Measurements from ENCODE around the gene LMCD1. TPM values are rescaled to one million over a fixed set of nuclear protein-coding genes. Genes with fewer than 3 reads are reported as not detected.

Gene LMCD1
- total RNA-seq, 1 donor from 2014 or later: 0.93 TPM

DNA sequence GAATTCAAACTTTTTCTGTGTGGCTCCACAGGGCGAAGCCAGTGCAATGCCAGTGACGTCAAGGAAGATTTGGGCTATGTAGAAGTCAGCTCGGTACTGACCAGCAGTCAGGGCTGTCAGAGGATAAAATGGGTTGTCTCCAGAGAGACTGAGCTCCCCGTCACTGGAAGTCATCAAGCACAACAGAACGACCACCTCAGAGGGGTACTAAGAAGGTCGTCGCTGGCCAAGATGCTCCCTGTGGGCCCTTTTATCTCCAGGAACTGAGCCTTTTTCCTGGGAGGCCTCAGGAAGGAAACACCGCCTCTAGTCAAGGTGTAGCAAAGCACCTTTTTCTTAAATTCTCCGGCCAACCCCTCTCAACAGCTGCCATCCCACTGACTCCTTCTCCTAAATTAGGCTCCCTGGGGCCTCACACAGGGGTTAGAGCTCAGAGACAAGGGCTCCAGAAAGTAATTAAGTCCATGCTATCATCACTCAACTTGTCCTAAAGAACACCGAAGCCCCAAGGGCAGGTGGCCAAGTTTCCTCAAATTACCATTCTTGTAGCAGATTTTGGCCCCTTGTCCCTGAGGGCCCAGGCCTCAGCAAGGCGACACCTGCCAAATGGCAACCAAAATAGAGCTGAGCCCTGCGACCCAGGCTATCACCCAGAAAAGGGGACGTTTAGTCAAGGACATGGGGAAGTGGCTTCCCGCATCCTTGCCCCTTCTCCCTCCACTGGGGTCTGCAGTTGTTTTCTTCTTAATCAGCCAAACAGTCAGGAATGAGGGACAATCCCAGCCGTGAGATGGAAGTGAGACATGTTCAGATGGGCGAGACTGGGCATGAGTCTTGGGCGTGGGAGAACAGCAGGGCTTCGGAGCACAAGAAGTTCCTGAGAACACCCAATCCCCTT, 94.9 kb downstream of the LMCD1 start:
- no peaks in the 10 kb centered on the region for H3K27me3 Mint-ChIP-seq
- no peak for DNase-seq
- no peaks in the 10 kb centered on the region for H3K4me1 Mint-ChIP-seq
- H3K4me3 Mint-ChIP-seq: no peak overlapping the region
- no peak overlapping the region for H3K27ac Mint-ChIP-seq
- no peaks in the 10 kb centered on the region for H3K36me3 Mint-ChIP-seq (ENCODE audit: low read depth)
- intact Hi-C loops (cut with micrococcal nuclease): no loop called here
- no peaks in the 10 kb centered on the region for H3K9me3 Mint-ChIP-seq

DNA sequence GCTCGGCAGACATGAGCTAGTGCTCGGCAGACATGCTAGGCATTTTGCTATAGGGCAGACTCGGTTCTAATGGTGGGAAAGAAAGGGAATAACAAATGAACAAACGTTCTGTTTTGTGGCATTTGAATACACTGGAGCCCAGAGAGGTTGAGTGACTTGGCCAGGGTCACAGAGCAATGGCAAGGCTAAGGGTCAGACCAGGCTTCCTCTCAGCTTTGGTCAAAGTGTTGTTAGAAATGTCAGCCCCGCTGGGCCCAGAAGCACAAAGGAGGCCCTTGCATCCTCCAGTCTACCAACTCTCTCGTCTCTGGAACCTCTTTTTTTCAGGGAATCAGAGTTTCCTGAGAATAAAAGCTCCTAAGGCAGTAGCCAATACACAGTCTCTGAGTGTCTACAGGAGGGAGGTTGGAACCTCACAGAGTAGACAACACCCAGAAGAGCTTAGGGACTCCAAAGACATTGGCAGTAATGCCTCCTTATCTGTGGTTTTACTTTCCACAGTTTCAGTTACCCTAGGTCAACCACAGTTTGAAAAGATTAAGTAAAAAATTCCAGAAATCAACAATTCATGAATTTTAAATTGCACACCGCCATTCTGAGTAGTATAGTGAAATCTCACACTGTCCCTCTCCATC, 95.7 kb downstream of the LMCD1 start:
- intact Hi-C loops (cut with micrococcal nuclease): no loop called here
- no peak overlapping the region for H3K27ac Mint-ChIP-seq
- H3K4me1 Mint-ChIP-seq: no peaks in the 10 kb centered on the region
- no peaks in the 10 kb centered on the region for H3K9me3 Mint-ChIP-seq
- no peak overlapping the region for H3K4me3 Mint-ChIP-seq
- H3K36me3 Mint-ChIP-seq (ENCODE audit: low read depth): no peaks in the 10 kb centered on the region
- DNase-seq: no peak
- no peaks in the 10 kb centered on the region for H3K27me3 Mint-ChIP-seq

DNA sequence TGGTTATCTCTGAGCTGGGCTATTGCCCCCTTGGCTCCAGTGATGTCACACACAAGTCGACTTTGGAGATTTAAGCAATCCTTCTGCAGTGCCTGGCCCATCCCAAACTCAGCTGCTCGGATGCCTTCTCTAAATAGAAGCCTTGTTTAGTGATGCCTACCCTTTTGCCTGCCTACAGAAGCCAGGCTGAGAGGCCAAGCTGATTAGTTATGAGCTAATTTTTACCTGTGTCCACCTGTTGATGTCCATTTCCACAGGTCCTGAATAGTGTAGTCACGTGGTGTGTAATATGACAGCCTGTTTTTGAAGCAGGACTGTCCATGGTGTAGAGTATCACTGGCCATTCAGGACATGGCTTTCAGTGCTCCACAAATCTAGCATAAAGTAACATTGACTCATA, 97.5 kb downstream of the LMCD1 start:
- Mint-ChIP-seq H3K4me3 (no peak overlapping the region), H3K27ac (no peak overlapping the region), H3K4me1 (no peaks in the 10 kb centered on the region), H3K27me3 (no peaks in the 10 kb centered on the region), H3K9me3 (no peaks in the 10 kb centered on the region), H3K36me3 (ENCODE audit: low read depth) (no peaks in the 10 kb centered on the region)
- intact Hi-C loops (cut with micrococcal nuclease): no loop called here
- no peak for DNase-seq

DNA sequence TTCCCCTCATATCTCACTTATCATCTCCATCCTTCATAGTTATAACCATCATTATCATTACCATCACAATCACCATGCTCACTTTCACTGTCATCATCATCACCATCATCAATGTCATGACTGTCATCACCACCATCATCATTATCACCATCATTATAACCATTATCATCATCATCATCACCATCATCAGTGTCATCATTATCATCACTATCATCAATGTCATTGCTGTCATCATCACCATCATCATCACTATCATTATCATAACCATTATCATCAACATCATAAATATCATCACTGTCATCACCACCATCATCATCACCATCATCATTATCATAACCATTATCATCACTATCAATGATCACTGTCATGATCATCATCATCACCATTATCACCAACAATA, 98.8 kb downstream of the LMCD1 start:
- Mint-ChIP-seq H3K4me3 (no peak overlapping the region), H3K4me1 (no peaks in the 10 kb centered on the region), H3K9me3 (no peaks in the 10 kb centered on the region), H3K27ac (no peak overlapping the region), H3K27me3 (no peaks in the 10 kb centered on the region), H3K36me3 (ENCODE audit: low read depth) (no peaks in the 10 kb centered on the region)
- intact Hi-C loops (cut with micrococcal nuclease): no loop called here
- DNase-seq: no peak

DNA sequence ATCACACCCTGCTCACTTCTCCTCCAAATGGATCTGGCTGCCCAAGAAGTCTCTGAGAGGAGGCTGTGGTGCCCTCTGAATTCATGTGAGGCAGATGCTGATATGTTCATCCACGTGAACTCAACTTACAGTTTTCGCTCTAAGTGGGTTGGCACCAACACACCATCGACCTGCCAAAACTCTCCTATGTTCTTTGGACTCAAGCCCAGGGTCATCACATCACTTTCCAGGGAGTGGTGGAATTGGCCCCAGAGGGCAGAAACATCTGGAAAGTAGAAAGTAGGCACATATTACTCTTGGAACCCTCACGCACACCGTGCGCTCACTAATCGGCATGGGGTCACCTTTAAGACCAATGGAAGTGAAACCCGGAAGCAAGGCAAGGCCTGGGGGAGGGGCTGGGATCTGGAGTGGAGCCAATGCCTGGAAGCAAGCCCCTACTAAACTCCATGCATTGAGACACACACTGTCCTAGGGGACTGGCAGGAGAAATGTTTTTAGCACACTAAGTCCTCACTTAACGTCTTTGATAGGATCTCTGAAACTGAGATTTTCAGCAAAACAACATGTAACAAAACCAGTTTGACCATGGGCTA, 101.6 kb downstream of the LMCD1 start:
- no peak overlapping the region for H3K4me3 Mint-ChIP-seq
- H3K27me3 Mint-ChIP-seq: no peaks in the 10 kb centered on the region
- intact Hi-C loops (cut with micrococcal nuclease): no loop called here
- H3K27ac Mint-ChIP-seq: no peak overlapping the region
- no peaks in the 10 kb centered on the region for H3K36me3 Mint-ChIP-seq (ENCODE audit: low read depth)
- DNase-seq: no peak
- H3K4me1 Mint-ChIP-seq: no peaks in the 10 kb centered on the region
- no peaks in the 10 kb centered on the region for H3K9me3 Mint-ChIP-seq

DNA sequence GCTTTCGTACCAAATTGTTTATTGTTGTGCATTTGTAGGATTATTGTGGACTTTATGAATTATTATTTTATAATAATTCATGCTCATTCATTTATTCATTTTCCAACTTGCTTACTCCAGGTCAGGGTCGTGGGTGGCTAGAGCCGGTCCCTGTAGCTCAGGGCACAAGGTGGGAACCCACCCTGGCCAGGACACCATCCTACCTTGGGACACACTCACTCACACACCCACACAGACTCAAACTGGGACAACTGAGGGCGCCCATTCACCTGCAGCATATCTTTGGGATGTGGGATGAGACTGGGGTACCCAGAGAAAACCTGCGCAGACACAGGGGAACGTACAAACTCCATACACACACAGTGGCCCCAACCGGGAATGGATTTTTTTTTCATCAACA, 102.4 kb downstream of the LMCD1 start:
- H3K27me3 Mint-ChIP-seq: no peaks in the 10 kb centered on the region
- intact Hi-C loops (cut with micrococcal nuclease): no loop called here
- H3K4me1 Mint-ChIP-seq: no peaks in the 10 kb centered on the region
- H3K27ac Mint-ChIP-seq: no peak overlapping the region
- no peaks in the 10 kb centered on the region for H3K36me3 Mint-ChIP-seq (ENCODE audit: low read depth)
- no peak for DNase-seq
- H3K9me3 Mint-ChIP-seq: no peaks in the 10 kb centered on the region
- H3K4me3 Mint-ChIP-seq: no peak overlapping the region

DNA sequence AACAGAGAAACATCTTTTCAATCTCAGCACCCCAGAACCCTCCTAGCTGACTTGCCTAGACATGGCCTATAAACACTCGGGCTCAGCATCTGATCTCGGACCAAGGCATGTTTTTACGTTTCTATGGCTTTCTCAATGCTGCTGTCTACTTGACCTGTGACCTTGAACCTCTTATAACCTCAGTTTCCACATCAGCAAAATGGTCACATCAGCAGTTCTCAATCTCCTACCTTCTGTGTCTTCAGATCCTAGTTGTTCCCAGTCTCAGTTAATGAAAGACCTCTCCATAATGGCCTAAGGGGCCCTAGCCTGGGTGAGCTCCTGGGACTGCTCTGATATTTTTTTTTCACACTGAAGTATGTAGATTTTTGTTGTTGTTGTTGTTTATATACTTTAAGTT, 103.4 kb downstream of the LMCD1 start:
- intact Hi-C loops (cut with micrococcal nuclease): no loop called here
- no peak for DNase-seq
- Mint-ChIP-seq H3K27me3 (no peaks in the 10 kb centered on the region), H3K4me3 (no peak overlapping the region), H3K4me1 (no peaks in the 10 kb centered on the region), H3K9me3 (no peaks in the 10 kb centered on the region), H3K36me3 (ENCODE audit: low read depth) (no peaks in the 10 kb centered on the region), H3K27ac (no peak overlapping the region)

DNA sequence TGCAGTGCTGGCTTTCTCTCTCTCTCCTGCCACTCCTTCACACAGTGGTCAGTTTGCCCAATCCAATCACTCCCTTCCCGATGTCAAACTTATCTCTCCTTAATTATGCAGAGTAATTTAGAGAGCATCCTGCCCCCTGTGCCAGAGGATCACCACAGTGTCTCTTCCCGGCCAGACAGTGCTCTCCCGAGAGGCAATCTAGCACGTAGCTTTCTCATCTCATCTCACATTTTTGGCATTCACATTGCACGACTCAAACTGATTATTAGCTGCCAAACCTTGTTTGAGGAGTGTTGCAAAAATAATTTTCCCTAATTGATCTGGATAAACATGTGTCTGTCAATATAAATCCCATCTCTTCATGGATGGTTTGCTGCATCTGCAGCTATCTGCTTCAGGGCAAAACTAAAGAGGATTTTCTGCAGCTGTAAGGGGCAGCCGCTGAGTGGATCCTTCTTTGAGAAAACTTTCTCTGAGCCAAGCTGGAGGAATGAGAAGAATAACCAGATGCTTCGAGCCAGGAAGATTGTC, 105.1 kb downstream of the LMCD1 start:
- intact Hi-C loops (cut with micrococcal nuclease): no loop called here
- Mint-ChIP-seq H3K4me1 (no peaks in the 10 kb centered on the region), H3K27me3 (no peaks in the 10 kb centered on the region), H3K36me3 (ENCODE audit: low read depth) (no peaks in the 10 kb centered on the region), H3K27ac (no peak overlapping the region), H3K9me3 (no peaks in the 10 kb centered on the region), H3K4me3 (no peak overlapping the region)
- no peak for DNase-seq

DNA sequence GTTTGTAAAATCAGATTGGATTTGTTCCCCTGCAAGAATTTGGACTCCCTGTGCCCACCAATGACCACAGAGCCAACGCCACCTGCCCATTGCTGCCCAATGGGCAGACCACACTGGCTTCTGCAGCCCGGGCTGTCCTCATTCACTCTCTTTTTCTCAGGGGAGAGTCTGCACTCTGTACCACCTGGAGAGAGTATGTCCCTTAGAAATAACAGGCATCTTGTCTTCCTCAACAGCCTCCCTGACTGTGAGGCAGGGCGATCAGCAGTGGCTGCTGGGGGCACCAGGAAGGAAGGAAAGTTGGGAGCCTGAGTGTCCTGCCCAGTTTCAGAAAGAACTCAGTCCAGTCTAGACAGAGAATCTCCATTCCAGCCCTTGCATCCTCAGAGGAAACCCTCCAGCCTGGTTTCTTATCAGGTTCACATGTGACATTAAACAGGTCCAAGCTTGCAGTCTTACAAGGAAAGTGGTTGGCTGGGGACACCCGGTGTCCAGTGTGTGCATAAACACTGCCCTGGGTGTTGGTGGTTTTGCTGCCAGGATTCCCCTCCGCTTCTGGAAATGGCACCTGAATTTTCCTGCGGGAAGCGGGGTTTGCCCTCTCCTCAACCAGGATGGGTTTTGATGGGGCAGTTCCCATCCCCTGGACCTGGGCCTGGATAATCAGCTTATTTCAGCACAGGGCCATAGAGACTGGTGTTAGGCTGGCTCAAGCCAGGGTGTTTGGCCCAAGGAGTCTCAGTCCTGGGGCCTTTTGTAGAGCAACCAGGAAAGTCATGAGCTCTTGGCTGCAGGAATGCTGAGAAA, 105.8 kb downstream of the LMCD1 start:
- Mint-ChIP-seq H3K27ac (no peak overlapping the region), H3K4me3 (no peak overlapping the region), H3K9me3 (no peaks in the 10 kb centered on the region), H3K27me3 (no peaks in the 10 kb centered on the region), H3K36me3 (ENCODE audit: low read depth) (no peaks in the 10 kb centered on the region), H3K4me1 (no peaks in the 10 kb centered on the region)
- intact Hi-C loops (cut with micrococcal nuclease): no loop called here
- no peak for DNase-seq

DNA sequence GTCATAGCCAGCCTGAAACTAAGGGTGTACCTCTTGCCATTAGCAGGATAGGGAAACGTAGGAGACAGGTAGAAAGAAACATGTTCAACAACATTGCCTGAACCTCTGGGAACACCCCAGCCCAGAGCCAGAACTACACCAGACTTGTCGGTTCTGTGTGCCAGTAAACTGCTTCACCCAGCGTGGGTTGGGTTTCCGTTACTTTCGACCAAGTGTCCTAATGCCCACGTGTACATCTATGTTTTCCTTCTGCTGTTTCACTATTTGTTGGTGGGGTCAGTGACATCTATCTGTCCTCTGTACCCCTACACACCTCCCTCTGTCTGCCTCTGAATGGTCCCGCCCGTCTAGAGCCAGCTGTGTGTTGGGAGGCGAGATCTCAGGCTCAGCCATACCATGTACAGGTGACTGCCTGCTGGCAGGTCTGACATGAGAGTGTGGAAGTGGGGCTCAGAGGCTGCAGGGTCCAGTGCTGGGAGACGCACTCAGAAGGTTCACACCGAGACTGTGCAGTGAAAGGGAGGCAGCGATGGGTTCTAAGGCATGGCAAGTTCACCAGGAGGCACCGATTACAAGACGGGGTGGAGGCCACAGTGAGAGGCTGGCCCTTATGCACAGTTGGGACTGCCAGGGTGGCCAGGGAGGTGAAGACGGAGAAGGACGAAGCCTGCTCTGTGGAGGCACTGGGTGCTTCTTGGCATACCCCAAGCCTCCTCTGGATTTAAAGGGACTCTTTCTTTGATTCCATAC, 106.6 kb downstream of the LMCD1 start:
- no peak overlapping the region for H3K27ac Mint-ChIP-seq
- no peak for DNase-seq

DNA sequence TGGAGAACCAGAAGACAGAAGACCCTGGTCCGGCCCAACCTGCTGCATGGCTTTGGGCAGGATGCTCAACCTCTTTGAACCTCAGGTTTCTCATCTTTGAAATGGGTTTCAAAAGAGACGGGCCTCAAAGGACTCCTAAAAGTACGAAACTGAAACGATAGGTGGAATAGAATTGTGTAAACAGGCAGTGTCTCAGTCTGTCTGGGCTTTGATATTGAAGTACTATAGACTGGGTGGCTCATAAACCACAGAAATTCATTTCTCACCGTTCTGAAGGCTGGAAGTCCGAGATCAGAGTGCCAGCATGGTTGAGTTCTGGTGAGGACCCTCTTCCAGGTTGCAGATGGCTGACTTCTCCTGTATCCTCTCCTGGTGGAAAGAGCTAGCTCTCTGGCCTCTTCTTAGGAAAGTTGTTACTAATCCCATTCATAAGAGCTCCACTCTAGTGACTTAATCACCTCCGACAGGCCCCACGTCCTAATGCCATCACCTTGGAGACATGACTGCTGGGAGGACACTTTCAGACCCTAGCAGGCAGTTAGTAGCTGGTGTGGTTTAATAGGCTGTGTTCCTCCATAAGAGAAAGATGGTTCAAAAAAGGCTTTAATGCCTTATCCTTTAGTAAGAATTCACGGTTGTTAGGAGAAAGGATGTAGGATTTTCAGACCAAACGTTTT, 107.3 kb downstream of the LMCD1 start:
- Mint-ChIP-seq H3K27me3 (no peaks in the 10 kb centered on the region), H3K4me1 (no peaks in the 10 kb centered on the region), H3K4me3 (no peak overlapping the region), H3K36me3 (ENCODE audit: low read depth) (no peaks in the 10 kb centered on the region), H3K9me3 (no peaks in the 10 kb centered on the region), H3K27ac (no peak overlapping the region)
- intact Hi-C loops (cut with micrococcal nuclease): no loop called here
- DNase-seq: no peak

More for the DNA sequence above, 106.6 kb downstream of the LMCD1 start:
- Mint-ChIP-seq H3K4me1 (no peaks in the 10 kb centered on the region), H3K4me3 (no peak overlapping the region), H3K36me3 (ENCODE audit: low read depth) (no peaks in the 10 kb centered on the region), H3K9me3 (no peaks in the 10 kb centered on the region), H3K27me3 (no peaks in the 10 kb centered on the region)
- intact Hi-C loops (cut with micrococcal nuclease): no loop called here

DNA sequence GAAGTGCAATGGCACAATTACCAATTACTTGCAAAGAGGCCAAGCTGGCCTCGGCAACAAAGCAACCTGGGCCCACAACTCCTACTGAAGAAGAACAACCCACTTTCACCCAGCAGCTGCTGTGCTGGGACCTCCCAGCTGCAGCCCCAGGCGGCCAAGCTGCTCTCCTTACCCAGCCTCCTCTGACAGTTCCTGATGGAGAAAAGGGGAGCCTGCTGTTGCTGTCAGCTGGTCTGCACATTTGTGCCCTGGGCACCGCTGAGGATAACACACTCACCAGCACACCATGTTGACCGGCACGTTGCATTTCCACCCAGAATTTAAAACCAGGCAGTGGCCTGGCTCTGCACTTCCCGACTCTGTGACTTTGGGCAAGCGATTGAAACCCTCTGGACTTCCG, 109.3 kb downstream of the LMCD1 start:
- DNase-seq: no peak
- no peak overlapping the region for H3K27ac Mint-ChIP-seq
- no peaks in the 10 kb centered on the region for H3K27me3 Mint-ChIP-seq
- no peaks in the 10 kb centered on the region for H3K36me3 Mint-ChIP-seq (ENCODE audit: low read depth)
- H3K4me1 Mint-ChIP-seq: no peaks in the 10 kb centered on the region
- H3K4me3 Mint-ChIP-seq: no peak overlapping the region
- no peaks in the 10 kb centered on the region for H3K9me3 Mint-ChIP-seq
- intact Hi-C loops (cut with micrococcal nuclease): no loop called here

DNA sequence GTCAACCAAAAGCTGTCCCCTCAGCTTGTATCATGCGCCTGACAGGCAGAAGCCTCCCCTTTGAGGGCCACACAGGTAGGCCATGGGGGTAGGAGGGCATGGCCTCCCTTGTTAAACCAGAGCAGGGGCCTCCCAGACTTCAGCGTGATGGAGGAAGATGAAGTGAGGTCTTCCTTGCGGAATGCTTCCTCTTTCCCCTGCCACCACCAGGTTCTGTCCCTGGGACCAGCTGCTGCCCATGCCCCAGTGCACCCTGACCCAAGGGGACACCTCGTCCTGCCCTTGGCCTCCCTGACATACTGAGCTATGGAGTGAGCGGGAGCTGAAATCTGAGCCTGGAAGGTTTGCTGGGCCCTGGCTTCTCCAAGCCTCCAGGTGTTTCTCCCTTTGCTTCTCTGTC, 116.3 kb downstream of the LMCD1 start:
- Mint-ChIP-seq H3K4me3 (no peak overlapping the region), H3K27ac (no peak overlapping the region), H3K36me3 (ENCODE audit: low read depth) (no peaks in the 10 kb centered on the region), H3K9me3 (no peaks in the 10 kb centered on the region), H3K27me3 (no peaks in the 10 kb centered on the region), H3K4me1 (no peaks in the 10 kb centered on the region)
- intact Hi-C loops (cut with micrococcal nuclease): no loop called here
- DNase-seq: no peak
